CD4-positive, alpha-beta T cell treated with Interleukin-1 beta for 1 hour (primary cell): ENCODE measurements around the gene PTPRJ.

Experiments used
- DNase-seq, 2 donors: peaks; one replicate each; pipeline ENCODE4 v3.0.0-alpha.2; 2020 to 2022

Gene PTPRJ

GRCh38 chr11:48043111-48043990 lies 63.0 kb downstream of the PTPRJ start:
- DNase-seq = no peak

- DNase-seq = no peak
Measured at GRCh38 chr11:48043991-48044512, 63.7 kb downstream of the PTPRJ start.

GRCh38 chr11:48044577-48044976 lies 64.2 kb downstream of the PTPRJ start:
- DNase-seq = no peak

GRCh38 chr11:48045536-48045935 lies 65.2 kb downstream of the PTPRJ start:
- DNase-seq = no peak

- no peak for DNase-seq
Measured at GRCh38 chr11:48047616-48048015, 67.3 kb downstream of the PTPRJ start.

DNA sequence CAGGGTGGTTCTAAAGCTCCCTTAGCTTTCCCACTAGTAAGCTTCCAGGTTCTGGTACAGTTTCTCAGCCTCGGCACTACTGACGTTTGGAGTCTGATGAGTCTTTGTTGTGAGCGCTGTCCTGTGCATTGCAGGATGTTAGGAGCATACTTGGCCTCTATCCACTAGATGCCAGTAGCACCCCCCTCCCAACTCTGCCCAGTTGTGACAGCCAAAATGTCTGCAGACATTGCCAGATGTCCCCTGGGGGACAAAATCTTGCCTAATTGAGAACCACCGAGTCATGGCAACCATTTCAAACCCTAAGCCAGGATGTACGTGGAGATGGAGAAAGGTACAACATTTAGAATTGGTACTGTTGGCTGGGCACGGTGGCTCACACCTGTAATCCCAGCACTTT lies 68.7 kb downstream of the PTPRJ start:
- DNase-seq = no peak

DNA sequence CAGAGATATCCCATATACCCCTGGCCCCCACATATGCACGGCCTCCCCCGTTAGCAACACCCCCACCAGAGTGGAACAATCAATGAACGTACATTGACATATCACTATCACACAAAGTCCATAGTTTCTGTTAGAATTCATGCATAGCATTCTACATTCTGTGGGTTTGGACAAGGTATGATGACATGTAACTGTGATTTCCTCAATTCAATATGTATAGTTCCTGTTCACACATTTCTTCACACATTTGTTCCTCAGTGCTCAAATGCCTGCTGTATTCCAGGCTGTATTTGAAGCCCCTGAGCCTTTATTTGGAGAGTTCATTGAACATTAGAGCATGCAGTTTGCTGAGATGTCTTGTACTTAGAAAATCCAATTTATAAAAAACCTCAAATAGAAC lies 69.9 kb downstream of the PTPRJ start:
- no peak for DNase-seq

DNA sequence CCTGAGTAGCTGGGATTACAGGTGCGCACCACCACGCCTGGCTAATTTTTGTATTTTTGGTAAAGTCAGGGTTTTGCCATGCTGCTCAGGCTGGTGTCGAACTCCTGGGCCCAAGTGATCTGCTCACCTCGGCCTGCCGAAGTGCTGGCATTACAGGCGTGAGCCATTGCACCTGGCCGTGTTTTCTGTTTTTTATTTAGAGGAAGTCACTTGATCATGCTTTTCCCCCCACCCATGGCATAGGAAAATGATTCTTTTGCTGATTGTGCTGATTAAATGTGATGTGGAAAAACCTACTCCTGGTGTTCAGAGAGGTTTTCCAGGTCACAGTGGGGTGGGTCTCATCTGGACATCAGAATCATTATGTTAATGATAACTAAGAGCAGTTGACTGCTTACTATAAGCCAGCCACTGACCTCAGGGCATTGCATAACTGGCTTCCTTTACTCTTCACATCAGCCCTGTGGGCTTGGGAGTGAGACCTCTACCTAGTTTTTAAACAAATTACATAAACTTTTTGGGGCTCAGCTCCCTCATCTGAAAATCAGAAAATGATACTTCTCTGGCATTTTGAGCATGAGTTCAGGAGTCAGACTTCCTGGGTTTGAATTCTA lies 71.0 kb downstream of the PTPRJ start:
- no peak for DNase-seq

DNA sequence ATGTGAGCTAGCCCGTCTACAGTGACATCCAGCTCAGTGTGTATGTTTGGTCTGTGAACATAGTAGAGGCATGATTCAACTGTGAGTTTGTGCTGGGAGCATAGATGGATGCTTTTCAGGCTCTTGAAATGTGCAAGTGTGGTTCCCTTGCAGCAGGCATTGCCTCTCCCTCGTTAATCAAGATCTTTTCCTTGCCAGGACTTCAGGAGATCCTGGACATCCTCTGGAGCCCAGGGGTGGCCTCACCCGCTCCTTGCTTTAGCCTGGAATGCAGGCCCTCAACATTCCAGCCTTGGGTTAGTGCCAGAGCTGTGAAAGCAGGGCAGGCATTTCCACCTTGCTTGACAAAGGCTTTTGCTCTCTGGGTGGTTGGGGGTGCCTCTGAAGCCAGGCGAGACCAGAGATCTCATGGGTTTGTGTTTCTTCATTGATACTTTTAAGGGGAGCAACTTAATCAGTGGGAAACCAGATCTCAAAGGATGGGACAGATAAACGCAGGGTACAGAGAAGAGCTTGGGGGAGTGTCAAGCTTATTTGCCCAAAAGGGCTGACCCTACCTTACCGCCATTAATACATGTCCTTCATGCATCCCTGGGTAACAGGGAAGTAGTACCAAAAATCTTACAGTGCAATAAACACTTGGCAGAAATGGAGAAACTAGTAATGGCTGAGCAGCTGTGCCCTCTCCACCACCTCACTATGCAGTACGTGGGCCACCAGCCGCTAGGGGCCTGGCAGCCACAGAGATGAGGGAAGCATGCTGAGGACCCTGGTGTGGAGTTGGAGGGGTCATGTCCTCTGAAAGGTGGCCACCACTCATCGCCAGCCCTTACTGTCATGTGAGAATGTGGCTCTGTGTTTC lies 72.1 kb downstream of the PTPRJ start:
- DNase-seq = no peak

- no peak for DNase-seq
Measured at GRCh38 chr11:48054994-48055291, 74.6 kb downstream of the PTPRJ start.

GRCh38 chr11:48055292-48056132 lies 75.2 kb downstream of the PTPRJ start:
- DNase-seq = peak; percentile 55 to 65

GRCh38 chr11:48056325-48057183 lies 76.2 kb downstream of the PTPRJ start:
- no peak for DNase-seq

- no peak for DNase-seq
Measured at GRCh38 chr11:48058064-48058463, 77.7 kb downstream of the PTPRJ start.

DNA sequence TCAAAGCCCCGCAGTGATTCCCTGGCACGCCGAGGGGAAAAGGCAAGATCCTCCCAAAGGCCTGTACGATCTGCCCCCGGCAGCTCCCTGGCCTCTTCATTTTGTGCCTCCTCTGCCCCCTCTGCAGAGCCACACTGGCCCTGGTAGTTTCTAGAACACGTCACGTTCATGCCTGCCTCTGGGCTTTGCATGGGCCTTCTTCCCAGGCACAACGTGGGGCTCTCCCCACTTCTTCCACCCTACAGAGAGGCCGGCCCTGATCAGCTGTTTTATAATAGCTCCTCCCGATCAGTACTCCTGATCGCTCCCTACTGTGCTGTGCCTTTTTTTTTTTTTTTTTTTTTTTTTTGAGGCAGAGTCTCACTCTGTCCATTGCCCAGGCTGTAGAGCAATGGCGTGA lies 78.4 kb downstream of the PTPRJ start:
- DNase-seq = no peak

DNA sequence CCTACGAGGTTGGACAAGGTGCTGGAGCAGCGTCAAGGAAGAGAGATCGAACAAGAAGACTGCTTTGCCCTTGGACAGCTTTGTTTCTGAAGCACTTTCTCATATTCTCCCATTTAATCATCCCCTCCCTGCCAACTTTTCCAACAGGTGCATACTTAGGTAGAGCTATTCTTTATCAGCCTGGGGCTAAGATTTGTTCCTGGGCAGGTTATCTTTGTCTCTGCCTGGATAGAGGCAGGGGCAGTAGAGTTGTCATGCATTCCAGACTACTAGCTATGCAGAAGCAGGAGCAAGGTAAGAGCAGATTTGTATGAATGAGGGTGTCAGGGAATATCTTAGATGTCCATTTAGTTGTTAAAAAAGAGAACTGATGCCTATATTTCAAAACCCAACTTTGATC lies 82.3 kb downstream of the PTPRJ start:
- DNase-seq = no peak

DNA sequence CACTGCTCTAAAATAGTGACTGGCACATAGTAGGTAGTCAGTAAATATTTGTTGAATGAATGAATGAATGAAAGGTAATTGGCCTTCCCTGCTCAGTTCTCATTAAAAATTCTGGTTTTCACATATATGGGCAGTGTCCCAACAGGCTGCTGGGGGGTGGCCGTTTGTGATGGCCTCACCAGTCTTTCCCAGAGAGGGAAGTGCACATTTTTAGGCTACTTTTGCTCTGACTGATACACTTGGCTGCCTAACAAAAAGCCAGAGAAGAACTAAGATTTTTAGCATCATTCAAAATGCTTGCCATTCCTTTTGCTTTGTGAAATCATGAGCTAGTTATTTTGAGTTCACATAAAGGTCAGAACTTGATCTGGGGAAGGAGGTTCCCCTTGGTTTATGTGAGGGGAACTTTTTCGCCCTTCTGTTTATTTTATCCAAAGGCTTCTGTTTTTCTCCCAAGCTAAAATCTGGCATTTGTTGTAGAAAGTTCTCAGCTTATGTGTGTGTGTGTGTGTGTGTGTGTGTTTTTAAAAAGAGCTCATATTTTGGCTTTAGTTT lies 83.1 kb downstream of the PTPRJ start:
- no peak for DNase-seq

GRCh38 chr11:48064306-48064705 lies 83.9 kb downstream of the PTPRJ start:
- DNase-seq = no peak

DNA sequence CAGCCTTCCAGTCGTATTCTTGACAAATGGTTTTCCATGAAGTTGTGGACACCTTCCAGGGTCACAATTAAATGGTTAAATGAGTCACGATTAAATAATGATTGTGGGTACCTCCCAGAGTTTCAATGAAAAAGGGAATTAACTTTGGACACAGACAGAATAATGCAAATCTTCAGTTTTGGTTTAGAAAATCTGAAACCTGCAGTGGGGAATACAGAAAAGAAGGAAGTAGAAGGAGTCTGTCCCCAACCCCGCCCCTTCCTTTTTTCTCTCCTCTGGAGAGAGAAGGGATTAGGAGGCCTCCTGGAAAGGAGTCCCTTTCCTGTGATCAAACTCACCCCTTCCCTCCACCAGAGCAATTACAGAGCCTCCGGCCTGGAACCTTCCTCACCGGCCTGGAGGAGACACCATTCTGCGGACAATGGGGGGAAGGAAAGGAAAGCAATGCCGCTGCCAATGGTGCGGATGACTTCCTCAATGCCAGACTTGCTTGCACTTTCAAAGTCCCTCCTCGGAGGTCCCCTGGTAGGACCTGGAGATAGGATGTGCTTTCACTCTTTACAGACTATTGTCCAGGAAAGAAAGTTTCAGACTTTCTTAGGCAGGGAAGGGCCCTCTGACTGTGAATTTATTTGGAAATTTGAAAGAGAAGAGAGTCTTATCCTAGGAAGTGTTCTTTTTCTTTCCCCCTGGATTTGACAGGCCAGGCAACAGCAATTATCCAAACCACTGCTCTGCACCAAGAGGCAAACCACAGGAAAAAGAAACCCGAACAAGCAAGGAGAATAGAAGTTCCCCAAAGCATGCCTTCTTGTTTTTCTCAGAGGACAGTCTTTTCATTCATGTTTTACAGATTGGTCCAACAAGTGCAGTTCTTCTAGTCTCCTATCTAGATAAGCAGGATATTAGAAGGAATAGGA lies 86.8 kb downstream of the PTPRJ start:
- DNase-seq = no peak

DNA sequence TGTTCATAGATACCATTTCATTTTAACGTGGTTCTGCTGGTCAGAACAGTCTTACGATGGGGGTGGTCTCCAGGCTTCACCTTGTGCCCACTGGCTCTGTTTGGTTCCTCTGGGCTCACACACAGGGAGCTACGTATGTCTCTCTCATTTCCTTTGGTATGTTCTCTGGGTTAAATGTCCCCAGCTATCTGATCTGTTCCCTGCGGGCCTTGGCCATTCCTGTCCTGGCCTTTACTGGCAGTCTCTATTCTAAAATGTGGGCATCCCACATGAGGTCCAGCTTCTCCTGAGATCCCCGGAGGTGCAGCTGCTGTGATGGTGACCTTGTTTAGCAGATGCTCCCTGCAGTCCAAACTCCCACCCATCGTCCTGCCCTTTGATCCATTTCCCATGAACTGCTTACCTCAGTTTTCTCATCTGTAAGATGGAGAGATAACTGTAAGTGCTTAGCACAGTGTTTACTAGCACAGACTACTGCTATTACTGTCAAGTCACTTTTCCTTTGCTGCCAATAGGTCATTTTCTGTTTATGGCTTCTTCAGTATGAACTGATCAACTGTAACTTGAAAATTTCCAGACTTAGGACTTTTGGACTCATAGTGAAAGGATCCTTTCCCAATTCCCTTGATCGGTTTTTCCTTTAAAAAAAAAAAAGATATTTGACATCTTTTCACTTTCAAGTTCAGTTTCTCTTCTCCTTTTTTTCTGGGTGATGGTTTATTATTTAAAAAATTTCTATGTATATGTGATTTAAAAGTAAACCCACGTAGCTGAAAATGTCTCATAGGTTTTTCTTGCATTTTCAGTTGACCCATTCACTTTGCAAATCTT lies 92.9 kb downstream of the PTPRJ start:
- no peak for DNase-seq
